CD4-positive, alpha-beta T cell treated with Interleukin-21 for 1 hour (primary cell): Measurements from ENCODE around the gene COL4A2.
"Not testable (repeated sequence)": the region's sequence is repeated elsewhere in the genome, so short reads cannot be mapped to it uniquely, and the experiment has no call there.

Experiments used
- DNase-seq: peaks from one replicate; pipeline ENCODE4 v3.0.0-alpha.2; 2020

Gene COL4A2

DNA sequence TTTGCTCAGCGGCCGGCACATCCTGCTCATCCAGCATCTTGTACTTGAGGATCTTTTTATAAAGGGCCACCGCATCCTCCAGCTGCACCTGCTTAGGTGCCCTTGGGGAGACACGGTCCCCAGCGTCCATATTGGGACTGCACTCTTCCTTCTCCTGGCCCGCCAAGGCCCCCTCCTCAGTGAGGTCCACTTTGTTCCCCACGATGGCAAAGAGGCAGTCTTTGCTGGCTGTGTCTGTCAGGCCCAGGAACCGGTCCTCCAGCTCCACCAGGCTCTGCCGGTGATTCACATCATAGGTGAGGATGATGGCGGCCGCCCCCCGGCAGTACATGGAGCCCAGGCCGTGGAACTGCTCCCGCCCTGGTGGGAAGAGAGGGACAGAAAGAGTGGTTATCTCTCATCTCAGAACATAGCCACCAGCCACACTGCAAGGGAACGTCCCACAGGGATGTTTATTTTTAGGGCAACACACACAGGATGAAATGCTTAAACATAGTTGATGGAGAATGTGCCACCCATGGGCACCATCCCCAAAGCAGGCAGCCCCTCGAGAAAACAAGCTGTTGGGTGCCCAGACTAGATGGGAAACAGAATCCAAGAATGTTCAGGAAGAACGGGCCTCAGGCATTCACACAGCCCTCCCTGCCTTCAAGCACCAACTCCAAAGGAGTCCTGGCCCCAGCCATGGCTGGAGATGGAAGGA is 216.9 kb downstream of the COL4A2 start:
- DNase-seq: no peak

GRCh38 chr13:110524541-110525257 is 217.6 kb downstream of the COL4A2 start:
- DNase-seq: no peak

GRCh38 chr13:110525328-110526319 is 218.5 kb downstream of the COL4A2 start:
- no peak for DNase-seq

GRCh38 chr13:110528371-110528770 is 221.3 kb downstream of the COL4A2 start:
- no peak for DNase-seq

GRCh38 chr13:110528911-110529310 is 221.8 kb downstream of the COL4A2 start:
- no peak for DNase-seq

DNA sequence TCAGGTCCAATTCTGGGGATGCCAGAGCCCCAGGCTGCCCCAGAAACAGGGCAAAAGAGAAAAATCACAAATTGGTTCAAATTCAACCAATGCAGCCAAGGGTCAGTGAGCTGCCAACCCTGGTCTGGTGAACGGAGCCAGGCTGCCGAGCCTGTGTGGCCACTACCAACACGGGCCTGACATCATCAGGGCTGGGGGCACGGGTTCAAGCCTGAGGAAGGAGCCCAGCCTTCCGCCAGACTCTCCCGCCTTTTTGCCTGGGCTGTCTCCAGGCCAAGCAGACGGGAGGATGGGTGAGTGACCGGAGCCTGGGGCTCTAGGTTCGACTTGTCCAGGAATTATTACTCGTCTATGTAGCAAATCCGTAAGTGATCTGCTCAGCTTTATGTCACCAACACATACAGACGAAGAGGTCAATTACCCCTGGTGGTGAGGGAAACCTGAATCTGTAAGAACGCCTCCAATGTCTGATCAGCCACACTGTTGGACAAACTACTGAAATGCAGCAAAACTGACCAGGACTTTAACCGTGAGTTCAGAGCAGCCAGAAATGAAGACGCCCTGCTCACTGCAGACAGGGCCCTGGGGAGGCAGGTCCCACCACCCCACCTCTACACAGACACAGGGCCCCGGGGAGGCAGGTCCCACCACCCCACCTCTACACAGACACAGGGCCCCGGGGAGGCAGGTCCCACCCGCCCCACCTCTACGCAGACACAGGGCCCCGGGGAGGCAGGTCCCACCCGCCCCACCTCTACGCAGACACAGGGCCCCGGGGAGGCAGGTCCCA is 222.6 kb downstream of the COL4A2 start:
- DNase-seq: no peak

DNA sequence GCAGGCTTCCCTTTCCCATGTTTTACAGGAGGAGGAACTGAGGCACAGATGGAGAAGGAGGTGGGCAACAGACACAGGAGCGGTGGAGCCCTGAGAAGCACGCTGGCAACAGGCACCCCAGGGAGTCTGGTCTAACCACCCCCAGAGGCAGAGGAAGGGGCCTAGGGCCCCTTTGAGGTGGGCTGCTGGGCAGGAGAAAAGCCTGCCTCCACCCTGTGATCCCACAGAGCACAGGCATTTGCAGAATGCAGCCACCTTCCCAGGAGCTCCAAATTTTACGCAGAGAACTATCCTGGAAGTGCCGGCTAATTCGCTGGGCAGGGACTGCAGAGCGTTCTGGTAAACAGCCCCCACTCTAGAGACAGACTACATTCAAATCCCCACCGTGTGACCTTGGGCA is 224.0 kb downstream of the COL4A2 start:
- DNase-seq: no peak

GRCh38 chr13:110531671-110532083 is 224.6 kb downstream of the COL4A2 start:
- DNase-seq: no peak

- not testable (repeated sequence) for DNase-seq
Measured at GRCh38 chr13:110532258-110532657, 225.2 kb downstream of the COL4A2 start.

DNA sequence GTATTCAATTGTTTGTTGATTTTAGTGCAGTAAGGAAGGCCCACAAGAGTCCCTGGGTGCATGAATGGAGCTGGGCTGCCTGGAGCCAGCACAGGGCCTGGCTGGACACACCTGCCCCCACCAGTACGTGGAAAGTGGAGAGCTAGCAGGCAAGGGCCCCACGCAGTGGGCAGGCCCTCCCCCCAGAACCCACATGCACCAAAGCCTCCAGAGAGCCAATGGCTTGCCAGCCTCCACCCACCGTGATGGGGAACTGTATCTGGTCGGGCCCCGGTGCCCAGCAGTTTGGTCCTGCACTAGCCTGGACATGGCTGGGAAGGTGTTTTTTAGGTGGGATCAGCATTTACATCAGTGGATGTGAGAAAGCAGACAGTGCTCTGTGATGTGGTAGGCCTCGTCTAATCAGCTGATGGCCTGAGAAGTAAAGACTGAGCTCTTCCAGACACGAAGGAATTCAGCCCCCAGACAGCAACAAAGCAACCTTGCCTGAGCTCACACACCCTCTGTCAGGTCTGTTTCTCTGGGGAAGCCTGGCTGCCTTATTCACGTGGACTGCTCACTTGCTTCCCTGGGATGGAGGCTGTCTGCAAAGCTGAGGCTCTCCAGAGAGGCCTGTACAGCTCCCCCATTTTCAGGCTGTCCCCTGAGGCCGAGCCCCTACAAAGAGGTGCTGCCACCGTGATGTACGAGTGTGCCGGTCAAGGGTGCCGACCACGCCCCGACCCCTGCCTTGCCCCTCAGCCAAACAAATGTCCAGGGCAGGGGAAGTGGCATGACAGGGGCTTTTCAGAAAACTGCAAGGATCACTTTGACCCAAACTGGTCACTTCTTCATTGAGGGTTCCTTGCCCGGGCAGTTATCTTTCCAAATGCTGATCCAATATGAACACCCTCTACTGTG is 226.9 kb downstream of the COL4A2 start:
- DNase-seq: no peak

- no peak for DNase-seq
Measured at GRCh38 chr13:110535526-110535925, 228.4 kb downstream of the COL4A2 start.

DNA sequence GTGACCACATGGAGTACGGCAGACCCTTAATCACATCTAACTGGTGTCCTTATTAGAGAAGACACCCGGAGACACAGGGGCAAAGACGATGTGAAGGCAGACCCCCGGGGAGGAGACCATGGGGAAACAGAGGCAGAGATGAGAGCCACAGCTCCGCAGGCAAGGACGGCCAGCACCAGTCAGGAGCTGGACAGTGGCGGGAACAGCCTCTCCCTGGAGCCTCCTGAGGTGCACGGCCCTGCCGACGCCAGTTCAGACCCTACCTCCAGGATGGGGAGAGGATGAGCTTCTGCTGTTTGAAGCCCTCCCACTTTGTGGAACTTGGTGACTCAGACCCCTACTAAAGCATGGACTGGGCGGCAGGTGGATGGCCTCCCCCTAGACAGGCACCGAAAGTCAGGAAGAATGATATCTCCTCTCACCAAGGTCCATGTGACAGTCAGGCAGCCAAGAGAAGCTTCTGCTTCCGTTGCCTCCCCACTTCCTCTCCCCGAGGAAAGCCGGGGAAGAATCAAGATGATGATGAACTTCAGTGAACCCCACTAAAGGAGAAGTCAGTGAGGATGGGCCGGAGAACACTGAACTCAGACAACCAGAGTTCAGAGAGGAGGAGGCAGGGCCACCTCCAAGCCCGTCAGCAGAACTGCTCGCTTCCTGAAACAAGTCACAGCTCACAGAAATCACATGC is 229.1 kb downstream of the COL4A2 start:
- DNase-seq: peak; percentile 27

GRCh38 chr13:110538632-110539031 is 231.5 kb downstream of the COL4A2 start:
- DNase-seq: no peak

- DNase-seq: no peak
Measured at GRCh38 chr13:110539894-110540293, 232.8 kb downstream of the COL4A2 start.

DNA sequence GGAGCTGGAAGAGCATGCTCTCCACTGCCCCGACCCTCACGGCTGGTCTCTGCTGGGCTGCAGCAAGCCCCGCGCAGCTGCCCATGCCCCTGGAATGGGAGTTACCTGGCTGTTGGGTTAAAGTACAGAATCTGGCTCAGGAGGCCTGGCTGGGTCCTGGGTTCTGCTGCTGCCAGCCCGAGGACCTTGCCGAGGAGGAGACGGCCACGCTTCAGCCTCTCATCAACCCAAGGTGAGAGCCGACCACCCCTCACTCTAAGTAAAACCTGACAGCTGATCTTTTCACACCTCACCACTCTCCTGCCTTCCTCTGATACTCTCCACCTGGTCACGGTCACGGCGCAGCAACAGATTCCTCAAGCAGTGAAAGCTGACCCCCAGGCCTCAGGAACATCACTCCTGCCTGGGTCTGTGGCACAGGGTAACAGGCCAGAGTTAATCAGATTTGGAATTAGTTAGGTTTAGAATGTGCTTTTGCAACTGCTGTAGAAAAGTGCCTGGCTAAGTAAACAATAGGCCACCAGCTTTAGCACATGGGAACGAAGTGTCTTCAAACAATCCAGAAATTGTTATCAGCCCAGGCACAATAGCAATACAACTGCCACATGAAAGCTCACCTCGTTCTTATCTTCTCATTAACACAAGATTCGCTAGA is 233.9 kb downstream of the COL4A2 start:
- no peak for DNase-seq

DNA sequence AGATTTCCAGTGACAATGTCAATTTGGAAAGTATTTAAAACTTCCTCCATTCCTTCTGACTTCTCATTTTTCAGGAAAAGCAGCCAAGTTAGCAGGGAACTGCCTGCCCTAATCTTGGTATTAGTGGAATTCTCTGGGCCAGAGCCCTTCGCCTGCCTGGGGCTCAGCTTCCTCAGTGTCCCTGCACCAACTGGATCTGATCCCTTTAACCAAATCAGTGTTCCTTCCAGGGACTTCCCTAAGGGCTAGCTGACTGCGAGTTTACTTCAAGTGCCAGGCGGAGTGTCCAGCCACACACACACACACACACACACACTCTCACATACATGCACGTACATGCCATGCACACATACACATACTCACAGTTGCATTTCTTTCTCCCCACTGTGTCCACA is 234.4 kb downstream of the COL4A2 start:
- no peak for DNase-seq

DNA sequence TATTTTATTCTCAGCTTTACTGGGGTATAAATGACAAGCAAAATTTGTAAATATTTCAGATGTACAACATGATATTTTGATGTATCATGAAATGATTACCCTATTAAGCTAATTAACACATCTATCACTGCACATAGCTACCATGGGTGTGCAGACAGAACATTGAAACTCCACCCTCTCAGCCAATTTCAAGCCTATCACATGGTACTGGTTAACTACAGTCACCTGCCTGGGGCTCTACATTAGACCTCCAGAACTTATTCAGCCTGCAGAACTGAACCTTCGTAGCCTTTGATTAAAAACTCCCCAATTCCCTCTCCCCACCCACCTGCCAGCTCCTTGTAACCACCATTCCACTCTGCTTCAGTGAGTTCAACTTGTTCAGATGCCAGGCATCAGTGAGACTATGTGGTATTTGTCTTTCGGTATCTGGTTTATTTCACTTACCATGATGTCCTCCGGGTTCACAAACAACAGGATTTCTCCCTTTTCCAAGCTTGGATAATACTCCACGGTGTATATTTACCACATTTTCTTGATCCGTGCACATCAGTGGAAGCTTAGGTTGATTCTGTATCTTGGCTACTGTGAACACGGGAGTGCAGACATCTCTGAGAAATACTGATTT is 235.2 kb downstream of the COL4A2 start:
- DNase-seq: no peak

DNA sequence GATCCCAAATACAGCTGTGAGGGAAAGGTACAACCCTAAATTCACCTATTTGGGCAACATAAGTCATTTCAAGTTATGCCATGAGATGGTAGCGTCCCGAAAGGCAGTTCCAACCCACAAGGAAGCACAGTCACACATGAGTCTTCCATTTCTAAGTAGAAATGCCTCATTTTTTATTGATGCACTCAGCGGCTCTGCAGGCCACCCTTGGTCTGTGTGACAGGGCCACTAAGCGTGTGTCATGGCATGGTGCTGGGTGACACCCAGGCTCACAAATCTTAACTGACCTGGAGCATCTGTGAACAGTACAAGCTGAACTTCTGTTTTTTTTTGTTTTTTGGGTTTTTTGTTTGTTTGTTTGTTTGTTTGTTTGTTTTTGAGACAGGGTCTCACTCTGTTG is 239.3 kb downstream of the COL4A2 start:
- DNase-seq: no peak

DNA sequence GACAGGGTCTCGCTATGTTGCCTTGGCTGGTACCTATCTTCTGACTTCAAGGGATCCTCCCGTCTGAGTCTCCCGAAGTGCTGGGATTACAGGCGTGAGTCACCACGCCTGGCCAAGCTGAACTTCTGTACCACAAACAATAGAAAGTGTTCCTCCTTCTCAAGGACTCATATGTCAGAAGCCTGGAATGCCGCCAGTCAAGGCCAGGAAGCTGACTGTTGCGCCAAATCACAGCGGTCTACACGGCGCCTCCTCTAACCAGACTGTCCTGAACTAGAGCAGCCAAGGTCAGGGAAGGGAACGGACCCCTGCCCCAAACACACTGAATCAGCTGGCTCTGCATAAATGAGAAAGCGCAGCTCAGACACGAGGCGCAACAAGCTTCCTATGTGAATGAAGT is 239.8 kb downstream of the COL4A2 start:
- no peak for DNase-seq
